HepG2 (cell line): Measurements from ENCODE around the gene RERE. TPM values are rescaled to one million over a fixed set of nuclear protein-coding genes. Genes with fewer than 3 reads are reported as not detected.

ENCODE experiments used
- ATAC-seq: fragments of 200-7000 bp; cut with Tn5 transposase; 3 replicates; pipeline ENCODE4 v1.9.1; 2020; ENCODE audit warnings: mild to moderate bottlenecking, moderate library complexity
- BruUV-seq: library from RNA; stranded (reverse); fragments of 400-500 nt; replicated peaks from 2 replicates; lab custom pipeline; 2021; lab: Mats Ljungman, UMichigan
- CTCF ChIA-PET: fragments of 300-600 bp; formaldehyde crosslinking; extraction: SDS; loops from one replicate; lab custom pipeline; 2021; ENCODE audit warnings: low total read pairs, inconsistent platforms, low intra/inter-chr PET ratio; lab: Yijun Ruan, JAX
- POLR2A ChIA-PET: fragments of 350-600 bp; sonication (Branson Sonifier 250); formaldehyde crosslinking; loops from one replicate; lab custom pipeline; 2020; ENCODE audit warnings: antibody characterized with exemption, inconsistent platforms; lab: Yijun Ruan, JAX
- DNase-seq: peaks from one replicate; pipeline ENCODE4 v3.0.0-alpha.2; 2015; ENCODE audit warnings: low spot score
- FAIRE-seq: peaks from 3 replicates; lab custom pipeline; 2011; peaks lifted over from hg19 to GRCh38; lab: Jason Lieb, UNC
- H2AFZ ChIP-seq: one replicate; pipeline ENCODE4 v1.6.1; 2011; ENCODE audit warnings: low read length, inconsistent platforms
- H3K27ac ChIP-seq: fragments of 300-600 bp; 3 replicates; pipeline ENCODE4 v1.8.0; 2011; ENCODE audit warnings: mixed run types, mild to moderate bottlenecking, mixed read lengths, low read length, inconsistent platforms; ENCODE audit not compliant: insufficient read depth; ENCODE audit errors: extremely low read length
- H3K27me3 ChIP-seq, 2 experiments: fragments of 200-600 bp in 1 of 2; 2 replicates in 1 of 2; 3 replicates in 1 of 2; pipeline versions ENCODE4 v1.6.0 to v1.8.0; 2011; ENCODE audit warnings: low read length in 2 of 2, mild to moderate bottlenecking in 2 of 2, moderate library complexity in 2 of 2, inconsistent platforms in 1 of 2; ENCODE audit not compliant: insufficient read depth in 2 of 2, control insufficient read depth in 1 of 2
- H3K36me3 ChIP-seq, 2 experiments: fragments of 200-600 bp in 1 of 2; replicated peaks in 1 of 2; 2 replicates in 1 of 2; 3 replicates in 1 of 2; pipeline versions ENCODE4 v1.5.1 to v1.8.0; 2011; ENCODE audit warnings: low read length in 2 of 2, inconsistent platforms in 1 of 2; ENCODE audit not compliant: insufficient read depth in 2 of 2, control insufficient read depth in 1 of 2
- H3K4me1 ChIP-seq: 2 replicates; pipeline ENCODE4 v1.5.1; 2012; ENCODE audit warnings: low read length, inconsistent platforms; ENCODE audit not compliant: insufficient read depth
- H3K4me2 ChIP-seq: 2 replicates; pipeline ENCODE4 v1.6.0; 2011; ENCODE audit warnings: low read depth, low read length, inconsistent platforms
- H3K4me3 ChIP-seq, 3 experiments: fragments of 200-600 bp in 1 of 3; sonication (generic), shearing (Covaris generic) in 1 of 3; replicated peaks in 1 of 3; 2 replicates each; pipeline ENCODE4 v1.5.1; 2011 to 2016; ENCODE audit warnings: low read length in 3 of 3, inconsistent platforms in 2 of 3, low read depth in 2 of 3, mild to moderate bottlenecking in 2 of 3, control low read depth in 1 of 3, mixed read lengths in 1 of 3; ENCODE audit not compliant: insufficient read depth in 1 of 3
- H3K79me2 ChIP-seq: one replicate; pipeline ENCODE4 v1.6.1; 2011; ENCODE audit warnings: low read length, inconsistent platforms; ENCODE audit not compliant: insufficient read depth
- H3K9ac ChIP-seq: 2 replicates; pipeline ENCODE4 v1.6.0; 2011; ENCODE audit warnings: mild to moderate bottlenecking, low read depth, low read length, inconsistent platforms; ENCODE audit not compliant: insufficient read depth
- H3K9me3 ChIP-seq: 2 replicates; pipeline ENCODE4 v1.5.1; 2012; ENCODE audit warnings: mild to moderate bottlenecking, low read length
- H4K20me1 ChIP-seq: 2 replicates; pipeline ENCODE4 v1.6.0; 2011; ENCODE audit warnings: inconsistent platforms, mild to moderate bottlenecking, low read length, moderate library complexity; ENCODE audit not compliant: insufficient read depth
- ASH2L ChIP-seq: fragments of 300-600, 200-600 bp; sonication (generic); IDR thresholded peaks from 2 replicates; pipeline ENCODE4 v1.7.0; 2017; ENCODE audit warnings: low read depth, mild to moderate bottlenecking, moderate library complexity, mixed read lengths, low read length; ENCODE audit not compliant: insufficient read length
- FIP1L1 ChIP-seq: fragments of 200-400 bp; formaldehyde crosslinking; IDR thresholded peaks from 2 replicates; pipeline ENCODE4 v1.6.1; 2018; ENCODE audit warnings: low read depth, mild to moderate bottlenecking, low read length, moderate library complexity, borderline replicate concordance; ENCODE audit not compliant: insufficient read depth
- MBD4 ChIP-seq: IDR thresholded peaks from 2 replicates; pipeline ENCODE4 v1.6.1; 2012; ENCODE audit warnings: low read length, inconsistent platforms, borderline replicate concordance
- PAF1 ChIP-seq: IDR thresholded peaks from 2 replicates; pipeline ENCODE4 v1.6.1; 2016; ENCODE audit warnings: missing genetic modification reagents, missing compliant biosample characterization
- SAP130 ChIP-seq: IDR thresholded peaks from 2 replicates; pipeline ENCODE4 v1.6.1; 2016; ENCODE audit warnings: low read depth
- TBX2 ChIP-seq: sonication (generic); formaldehyde crosslinking; IDR thresholded peaks from 2 replicates; pipeline ENCODE4 v1.5.0; 2020; ENCODE audit warnings: missing genetic modification reagents, mild to moderate bottlenecking, borderline replicate concordance
- WGBS: methylation state at CpG from one replicate; pipeline ENCODE4 v1.1.6; 2017; ENCODE audit warnings: low lambda C conversion rate; 5-methylcytosine and 5-hydroxymethylcytosine counted together
- in situ Hi-C: cut with HindIII; loops from 2 replicates; pipeline ENCODE4 v1.10.0; 2017; ENCODE audit warnings: low pct_unique_long_range_greater_than_20kb; ENCODE audit not compliant: extremely low pct_ligation_motif_present
- intact Hi-C: fragments of 100-400 bp; cut with micrococcal nuclease; formaldehyde crosslinking; loops from one replicate; pipeline ENCODE4 v1.10.0; 2022; ENCODE audit not compliant: unreplicated experiment
- polyA plus RNA-seq, 8 experiments: library from polyadenylated mRNA; depleted of rRNA in 3 of 8; stranded (reverse) in 7 of 8; unstranded in 1 of 8; fragments of >200 nt; fragmentation: Illumina TruSeq in 4 of 8; extraction: Trizol in 4 of 8; gene quantifications; 2 replicates each; pipeline versions ENCODE4 v1.2.1 to v1.2.3, GENCODE V29; 2011 to 2016; ENCODE audit warnings: low read depth in 4 of 8, missing spikeins in 1 of 8, mixed read lengths in 1 of 8; ENCODE audit not compliant: insufficient read depth in 1 of 8
- total RNA-seq, 5 experiments: library from RNA; depleted of rRNA; stranded (reverse); fragments of >200 nt; fragmentation: Illumina TruSeq; extraction: Trizol; gene quantifications; 2 replicates each; pipeline ENCODE4 v1.2.3, GENCODE V29; 2016; ENCODE audit warnings: low read depth in 1 of 5
- TF ChIP-seq, protein P1 (sequence below), 2 experiments: sonication (generic) in 1 of 2; formaldehyde crosslinking in 1 of 2; IDR thresholded peaks; 2 replicates each; pipeline versions ENCODE4 v1.6.1 to v1.9.0; 2014 to 2022; ENCODE audit warnings: antibody characterized with exemption in 1 of 2, borderline replicate concordance in 1 of 2, inconsistent platforms in 1 of 2, low read depth in 1 of 2, missing genetic modification reagents in 1 of 2
- TF ChIP-seq, protein P2 (sequence below): sonication (generic); formaldehyde crosslinking; IDR thresholded peaks from 2 replicates; pipeline ENCODE4 v1.4.0; 2020; ENCODE audit warnings: missing genetic modification reagents, mild to moderate bottlenecking, borderline replicate concordance

Gene RERE
- total and polyA plus RNA-seq, 2 of the 13 experiments (the other 11 are each of a cell fraction or from before 2014, with no cell fraction given): 18.3 to 21.9 TPM

DNA sequence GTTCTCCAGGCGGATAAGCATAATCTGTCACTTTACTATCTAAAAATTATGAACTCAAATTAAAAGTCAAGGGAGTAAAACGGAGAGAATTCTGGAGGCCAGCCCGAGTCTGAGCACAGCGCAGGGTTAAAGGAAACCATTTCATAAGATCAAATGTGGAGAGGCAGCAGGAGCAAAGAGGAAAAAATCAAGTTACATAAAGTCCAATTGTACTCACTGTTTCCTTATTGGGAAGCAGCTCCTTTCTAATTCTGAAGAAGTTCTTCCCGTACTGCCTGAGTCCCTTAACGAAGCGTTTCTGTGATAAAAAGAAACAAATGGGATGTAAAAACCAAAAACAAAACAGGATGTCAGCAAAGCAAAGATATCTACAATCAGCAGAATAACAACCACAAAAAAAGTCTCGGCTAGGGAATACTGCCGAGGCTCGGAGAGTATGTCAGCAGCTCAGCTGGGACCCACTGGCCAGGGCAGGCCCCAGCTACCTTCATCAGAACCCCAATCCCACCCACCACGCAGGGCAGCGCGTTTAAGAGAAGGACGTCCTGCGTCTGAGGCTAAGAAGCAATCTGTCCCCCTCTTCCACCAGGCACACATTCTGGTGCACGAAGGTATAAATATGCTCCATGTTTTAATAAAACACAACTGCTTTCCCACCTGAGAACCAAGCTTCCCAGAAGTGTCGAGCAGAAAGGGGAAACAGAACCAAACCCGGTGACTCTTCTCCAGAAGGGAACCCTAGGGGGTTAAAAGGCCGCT is 394.8 kb downstream of the RERE start:
- H3K36me3 ChIP-seq: peaks cover 10 to 20% of the 10 kb centered on the region in 2 experiments
- 8% methylated on average over 13 of the region's 19 CpGs for WGBS
- peaks cover 70% of the 10 kb centered on the region for H3K4me1 ChIP-seq
- H3K79me2 ChIP-seq: peaks cover 65% of the 10 kb centered on the region
- peaks cover 49% of the 10 kb centered on the region for H4K20me1 ChIP-seq
- 0 out of 2 replicates have a peak, but pooled peaks have one; percentile 25 for TF ChIP-seq TBX2 (CRISPR knock-in tag)
- TF ChIP-seq MBD4: no peak
- no peak for TF ChIP-seq FIP1L1
- peak; percentile 27 for TF ChIP-seq ASH2L
- TF ChIP-seq, protein P1, sequence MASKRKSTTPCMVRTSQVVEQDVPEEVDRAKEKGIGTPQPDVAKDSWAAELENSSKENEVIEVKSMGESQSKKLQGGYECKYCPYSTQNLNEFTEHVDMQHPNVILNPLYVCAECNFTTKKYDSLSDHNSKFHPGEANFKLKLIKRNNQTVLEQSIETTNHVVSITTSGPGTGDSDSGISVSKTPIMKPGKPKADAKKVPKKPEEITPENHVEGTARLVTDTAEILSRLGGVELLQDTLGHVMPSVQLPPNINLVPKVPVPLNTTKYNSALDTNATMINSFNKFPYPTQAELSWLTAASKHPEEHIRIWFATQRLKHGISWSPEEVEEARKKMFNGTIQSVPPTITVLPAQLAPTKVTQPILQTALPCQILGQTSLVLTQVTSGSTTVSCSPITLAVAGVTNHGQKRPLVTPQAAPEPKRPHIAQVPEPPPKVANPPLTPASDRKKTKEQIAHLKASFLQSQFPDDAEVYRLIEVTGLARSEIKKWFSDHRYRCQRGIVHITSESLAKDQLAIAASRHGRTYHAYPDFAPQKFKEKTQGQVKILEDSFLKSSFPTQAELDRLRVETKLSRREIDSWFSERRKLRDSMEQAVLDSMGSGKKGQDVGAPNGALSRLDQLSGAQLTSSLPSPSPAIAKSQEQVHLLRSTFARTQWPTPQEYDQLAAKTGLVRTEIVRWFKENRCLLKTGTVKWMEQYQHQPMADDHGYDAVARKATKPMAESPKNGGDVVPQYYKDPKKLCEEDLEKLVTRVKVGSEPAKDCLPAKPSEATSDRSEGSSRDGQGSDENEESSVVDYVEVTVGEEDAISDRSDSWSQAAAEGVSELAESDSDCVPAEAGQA (IDR thresholded peaks at IDR 0.05; ENCODE audit: low read depth): 0 out of 2 replicates have a peak, but pooled peaks have one; percentile 18
- TF ChIP-seq, protein P1 (CRISPR knock-in tag; IDR thresholded peaks at IDR 0.05; ENCODE audit: borderline replicate concordance): no peak
- 0 out of 2 replicates have a peak, but pooled peaks have one; percentile 9 for TF ChIP-seq SAP130 (CRISPR knock-in tag)
- TF ChIP-seq, protein P2, sequence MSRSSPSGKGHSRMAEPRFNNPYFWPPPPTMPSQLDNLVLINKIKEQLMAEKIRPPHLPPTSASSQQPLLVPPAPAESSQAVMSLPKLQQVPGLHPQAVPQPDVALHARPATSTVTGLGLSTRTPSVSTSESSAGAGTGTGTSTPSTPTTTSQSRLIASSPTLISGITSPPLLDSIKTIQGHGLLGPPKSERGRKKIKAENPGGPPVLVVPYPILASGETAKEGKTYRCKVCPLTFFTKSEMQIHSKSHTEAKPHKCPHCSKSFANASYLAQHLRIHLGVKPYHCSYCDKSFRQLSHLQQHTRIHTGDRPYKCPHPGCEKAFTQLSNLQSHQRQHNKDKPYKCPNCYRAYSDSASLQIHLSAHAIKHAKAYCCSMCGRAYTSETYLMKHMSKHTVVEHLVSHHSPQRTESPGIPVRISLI (CRISPR knock-in tag): no peak
- TF ChIP-seq PAF1 (CRISPR knock-in tag): no peak
- peak overlapping the region; percentile 72 for H3K9ac ChIP-seq
- in situ Hi-C loops: no loop called here
- POLR2A ChIA-PET: interaction anchor here (0.6 kb wide), 1 partner anchor 48 kb away, joined by 4 read pairs; no protein-coding TSS in a partner anchor
- H3K4me3 ChIP-seq: peak overlapping the region; percentile 81 to 91 (median 85)
- no peaks in the 10 kb centered on the region for H3K27me3 ChIP-seq
- FAIRE-seq: peak; percentile 21
- intact Hi-C loops: loop anchor here (5.0 kb wide), 2 partner anchors 45 to 280 kb away; no protein-coding TSS in a partner anchor
- CTCF ChIA-PET: no interaction called here
- peak overlapping the region; percentile 73 for H3K27ac ChIP-seq
- BruUV-seq: no TSS peak
- H3K4me2 ChIP-seq: peak overlapping the region; percentile 93
- no peak overlapping the region for H2AFZ ChIP-seq
- no peak for DNase-seq
- H3K9me3 ChIP-seq: no peaks in the 10 kb centered on the region
- ATAC-seq: peak; percentile 16; the same call in 2 of the 3 replicates
